Uterus (tissue), 4 donors: ENCODE results near the gene SPDEF. TPM values are rescaled to one million over a fixed set of nuclear protein-coding genes. Genes with fewer than 3 reads are reported as not detected.

Source experiments
- DNase-seq, 2 donors: peaks; one replicate each; pipeline ENCODE4 v3.0.0-alpha.2; 2019 to 2020
- H3K27ac ChIP-seq, 2 donors: fragments of 200-600 bp; sonication (generic); 1 replicate in 1 of 2; 2 replicates in 1 of 2; pipeline ENCODE4 v1.5.1; 2016 to 2018
- H3K27me3 ChIP-seq, 2 donors: fragments of 200-600 bp; sonication (generic); one replicate each; pipeline ENCODE4 v1.5.1; 2018 to 2019; ENCODE audit warnings: control low read depth in 1 of 2
- H3K36me3 ChIP-seq, 2 donors: fragments of 200-600 bp; sonication (generic); one replicate each; pipeline ENCODE4 v1.5.1; 2019; ENCODE audit warnings: control low read depth in 1 of 2
- H3K4me1 ChIP-seq, 2 donors: fragments of 200-600 bp; sonication (generic); one replicate each; pipeline ENCODE4 v1.5.1; 2018 to 2019; ENCODE audit warnings: control low read depth in 1 of 2
- H3K4me3 ChIP-seq, 2 donors: fragments of 200-600 bp; sonication (generic); 1 replicate in 1 of 2; 2 replicates in 1 of 2; pipeline ENCODE4 v1.5.1; 2018 to 2019; ENCODE audit warnings: mild to moderate bottlenecking in 1 of 2
- H3K9me3 ChIP-seq, 2 donors: fragments of 200-600 bp; sonication (generic); one replicate each; pipeline ENCODE4 v1.5.1; 2019; ENCODE audit warnings: control low read depth in 1 of 2
- POLR2A ChIP-seq, 2 donors: fragments of 450-650 bp; IDR thresholded peaks; one replicate each; pipeline ENCODE4 v1.6.1; 2016; ENCODE audit warnings: antibody characterized with exemption in 2 of 2, mild to moderate bottlenecking in 1 of 2, moderate library complexity in 1 of 2
- intact Hi-C: fragments of 100-400 bp; cut with DNase I; formaldehyde crosslinking; loops from one replicate; pipeline ENCODE4 v1.15.1; 2023; ENCODE audit warnings: low total_unique reads
- total RNA-seq, 4 donors: library from RNA; depleted of rRNA in 3 of 4; stranded (reverse); fragments of >200 nt in 3 of 4; gene quantifications; one replicate each; pipeline versions ENCODE4 v1.1.0 to v1.2.4, GENCODE V29; 2014 to 2023
- TF ChIP-seq, protein P1 (sequence below), 4 experiments: fragments of 200-600 bp in 2 of 4; fragments of 450-650 bp in 2 of 4; sonication (generic) in 2 of 4; IDR thresholded peaks; one replicate each; pipeline ENCODE4 v1.5.1; 2016 to 2019; ENCODE audit warnings: antibody characterized with exemption in 4 of 4, mild to moderate bottlenecking in 2 of 4, moderate library complexity in 1 of 4
- donor health status: DM: yes; HTN: yes; CAD: no.

The SPDEF gene
- total RNA-seq, 4 donors from 2014 or later: 0.52 to 1.5 TPM; not detected in 2

DNA sequence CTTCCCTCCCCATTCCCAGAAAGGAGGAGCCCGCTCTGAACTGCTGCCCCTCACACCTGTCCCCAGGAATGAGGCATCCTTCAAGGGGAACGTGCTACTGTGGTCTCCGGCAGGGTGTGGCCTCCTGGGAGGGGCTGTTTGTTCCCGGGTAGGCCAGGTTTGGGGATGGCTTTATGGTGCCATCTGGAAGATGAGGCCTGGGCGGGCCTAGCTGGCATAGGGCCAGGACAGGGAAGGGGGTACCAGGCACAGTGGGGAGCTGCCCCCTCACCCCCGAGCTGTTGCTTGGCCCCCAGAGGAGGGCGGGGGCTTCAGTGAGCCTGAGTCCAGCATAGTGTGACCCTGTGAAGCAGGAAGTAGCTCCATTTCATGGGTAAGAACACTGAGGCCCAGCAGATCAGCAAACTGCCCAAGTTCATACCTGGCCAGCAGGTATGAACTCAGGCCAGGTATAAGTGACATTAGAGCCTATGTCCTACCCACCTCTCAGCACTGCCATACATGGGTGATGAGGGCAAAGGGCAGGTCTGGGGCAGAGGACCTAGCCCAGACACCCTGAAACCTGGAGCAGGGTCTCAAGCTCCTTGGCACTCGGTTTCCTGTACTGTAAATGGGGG is 17.5 kb upstream of the SPDEF start:
- no peak overlapping the region for H3K27ac ChIP-seq
- no peaks in the 10 kb centered on the region for H3K9me3 ChIP-seq
- H3K27me3 ChIP-seq: no peaks in the 10 kb centered on the region
- no peaks in the 10 kb centered on the region for H3K36me3 ChIP-seq
- no peaks in the 10 kb centered on the region for H3K4me1 ChIP-seq
- DNase-seq: no peak
- no peak for TF ChIP-seq POLR2A (IDR thresholded peaks at IDR 0.05)
- TF ChIP-seq, protein P1, sequence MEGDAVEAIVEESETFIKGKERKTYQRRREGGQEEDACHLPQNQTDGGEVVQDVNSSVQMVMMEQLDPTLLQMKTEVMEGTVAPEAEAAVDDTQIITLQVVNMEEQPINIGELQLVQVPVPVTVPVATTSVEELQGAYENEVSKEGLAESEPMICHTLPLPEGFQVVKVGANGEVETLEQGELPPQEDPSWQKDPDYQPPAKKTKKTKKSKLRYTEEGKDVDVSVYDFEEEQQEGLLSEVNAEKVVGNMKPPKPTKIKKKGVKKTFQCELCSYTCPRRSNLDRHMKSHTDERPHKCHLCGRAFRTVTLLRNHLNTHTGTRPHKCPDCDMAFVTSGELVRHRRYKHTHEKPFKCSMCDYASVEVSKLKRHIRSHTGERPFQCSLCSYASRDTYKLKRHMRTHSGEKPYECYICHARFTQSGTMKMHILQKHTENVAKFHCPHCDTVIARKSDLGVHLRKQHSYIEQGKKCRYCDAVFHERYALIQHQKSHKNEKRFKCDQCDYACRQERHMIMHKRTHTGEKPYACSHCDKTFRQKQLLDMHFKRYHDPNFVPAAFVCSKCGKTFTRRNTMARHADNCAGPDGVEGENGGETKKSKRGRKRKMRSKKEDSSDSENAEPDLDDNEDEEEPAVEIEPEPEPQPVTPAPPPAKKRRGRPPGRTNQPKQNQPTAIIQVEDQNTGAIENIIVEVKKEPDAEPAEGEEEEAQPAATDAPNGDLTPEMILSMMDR (IDR thresholded peaks at IDR 0.05): no peak
- H3K4me3 ChIP-seq: no peak overlapping the region
- intact Hi-C loops: no loop called here

DNA sequence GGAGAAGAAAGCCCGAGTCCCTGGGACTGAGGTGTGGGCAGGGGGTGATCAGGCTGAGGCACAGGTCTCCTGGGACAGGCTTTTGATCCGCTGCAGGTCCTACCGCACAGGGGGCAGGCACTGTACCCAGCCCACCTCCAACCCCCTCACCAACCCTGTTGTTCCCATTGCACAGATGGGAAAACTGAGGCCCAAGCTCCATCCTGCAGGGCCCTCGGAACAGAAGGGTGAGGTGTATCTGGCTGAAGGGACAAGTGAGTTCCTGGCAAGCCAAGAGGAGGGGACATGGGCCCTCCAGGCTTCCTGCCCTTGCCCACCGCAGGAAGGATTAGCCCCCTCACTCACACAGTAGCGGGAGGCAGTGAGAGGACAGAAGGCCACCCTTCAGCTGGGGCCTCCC is 16.5 kb upstream of the SPDEF start:
- intact Hi-C loops: no loop called here
- no peaks in the 10 kb centered on the region for H3K27me3 ChIP-seq
- H3K4me1 ChIP-seq: no peaks in the 10 kb centered on the region
- DNase-seq: no peak
- no peaks in the 10 kb centered on the region for H3K9me3 ChIP-seq
- H3K36me3 ChIP-seq: no peaks in the 10 kb centered on the region
- H3K27ac ChIP-seq: no peak overlapping the region
- no peak for TF ChIP-seq POLR2A (IDR thresholded peaks at IDR 0.05)
- TF ChIP-seq, protein P1 (IDR thresholded peaks at IDR 0.05): no peak
- H3K4me3 ChIP-seq: no peak overlapping the region

DNA sequence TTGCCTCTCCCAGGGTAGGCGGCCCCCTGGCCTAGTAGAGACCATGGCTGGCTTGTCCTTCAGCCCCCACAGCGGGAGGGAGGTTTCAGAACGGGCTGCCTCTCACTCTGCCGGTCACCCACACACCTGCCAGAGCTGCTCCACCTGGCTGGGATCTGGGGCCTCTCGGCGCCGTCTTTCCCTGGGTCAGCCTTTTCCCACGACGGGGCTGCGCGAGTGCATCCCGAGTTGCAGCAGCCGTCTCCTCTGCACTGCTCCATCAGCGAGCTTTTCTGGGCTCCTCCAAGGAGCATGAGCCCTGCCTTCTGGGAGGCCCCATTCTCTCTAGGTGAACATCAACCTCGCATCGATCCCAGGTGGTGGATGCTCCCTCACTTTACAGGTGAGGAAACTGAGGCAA is 15.9 kb upstream of the SPDEF start:
- TF ChIP-seq, protein P1 (IDR thresholded peaks at IDR 0.05): no peak
- TF ChIP-seq POLR2A (IDR thresholded peaks at IDR 0.05): no peak
- H3K4me3 ChIP-seq: no peak overlapping the region
- no peaks in the 10 kb centered on the region for H3K9me3 ChIP-seq
- intact Hi-C loops: no loop called here
- no peaks in the 10 kb centered on the region for H3K4me1 ChIP-seq
- no peak overlapping the region for H3K27ac ChIP-seq
- no peaks in the 10 kb centered on the region for H3K27me3 ChIP-seq
- H3K36me3 ChIP-seq: no peaks in the 10 kb centered on the region
- no peak for DNase-seq

DNA sequence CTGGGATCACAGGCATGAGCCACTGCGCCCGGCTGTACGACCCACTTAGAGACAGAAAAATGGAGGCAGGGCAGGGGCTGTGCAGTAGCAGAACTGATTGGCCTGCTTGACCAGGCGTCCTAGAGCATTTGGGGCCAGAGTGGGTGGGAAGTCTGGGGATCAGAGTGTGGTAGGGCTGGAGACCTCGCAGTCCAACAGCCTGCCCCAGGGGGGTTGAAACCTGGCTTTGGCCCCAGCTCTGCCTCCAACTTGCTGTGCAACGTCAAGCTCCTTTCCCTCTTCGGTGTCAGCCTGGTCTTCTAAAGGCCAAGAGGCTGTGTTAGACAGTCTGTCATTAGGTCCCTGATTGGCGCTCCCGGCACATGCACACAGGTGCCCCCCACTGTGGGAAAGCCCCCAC is 15.3 kb upstream of the SPDEF start:
- Histone ChIP-seq H3K27ac (no peak overlapping the region), H3K9me3 (no peaks in the 10 kb centered on the region), H3K36me3 (no peaks in the 10 kb centered on the region), H3K27me3 (no peaks in the 10 kb centered on the region), H3K4me3 (no peak overlapping the region), H3K4me1 (no peaks in the 10 kb centered on the region)
- intact Hi-C loops: no loop called here
- TF ChIP-seq, protein P1 (IDR thresholded peaks at IDR 0.05): no peak
- TF ChIP-seq POLR2A (IDR thresholded peaks at IDR 0.05): no peak
- no peak for DNase-seq

DNA sequence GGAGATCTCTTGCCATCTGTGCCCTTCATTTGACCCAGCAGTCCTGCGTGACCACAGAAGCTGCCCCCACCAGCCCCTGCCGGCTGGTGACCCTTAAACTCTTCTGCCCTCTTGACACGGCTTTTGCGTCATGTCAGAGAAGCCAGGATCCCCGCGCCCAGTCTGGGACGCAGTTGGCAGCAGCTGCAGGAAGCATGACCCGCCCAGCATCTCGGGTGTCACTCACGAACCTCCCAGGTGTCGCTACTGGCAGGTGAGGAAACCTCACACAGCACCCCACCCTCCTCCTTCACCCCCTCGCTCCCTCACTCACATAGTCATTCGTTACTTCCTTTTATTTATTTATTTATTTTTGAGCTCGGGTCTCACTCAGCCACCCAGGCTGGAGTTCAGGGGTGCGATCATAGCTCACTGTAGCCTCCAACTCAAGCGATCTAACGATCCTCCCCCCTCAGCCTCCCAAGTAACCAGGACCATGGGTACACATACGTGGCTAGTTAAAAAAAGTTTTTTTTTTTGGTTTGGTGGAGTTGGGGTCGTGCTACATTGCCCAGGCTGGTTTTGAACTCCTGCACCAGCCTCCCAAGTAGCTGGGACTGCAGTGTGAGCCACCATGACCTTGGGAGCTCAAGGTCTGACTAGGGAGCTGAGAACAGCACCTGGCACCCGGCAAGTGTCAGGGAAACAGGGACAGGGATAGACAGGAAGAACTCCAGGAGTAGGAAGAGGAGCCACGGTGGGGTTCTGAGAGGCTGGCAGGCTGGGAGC is 14.1 kb upstream of the SPDEF start:
- Histone ChIP-seq H3K27ac (no peak overlapping the region), H3K4me1 (no peaks in the 10 kb centered on the region), H3K9me3 (no peaks in the 10 kb centered on the region), H3K27me3 (no peaks in the 10 kb centered on the region), H3K4me3 (no peak overlapping the region), H3K36me3 (no peaks in the 10 kb centered on the region)
- intact Hi-C loops: no loop called here
- TF ChIP-seq POLR2A (IDR thresholded peaks at IDR 0.05): no peak
- TF ChIP-seq, protein P1 (IDR thresholded peaks at IDR 0.05): no peak
- DNase-seq: no peak
